Heart left ventricle (tissue), 16 donors: ENCODE measurements around the gene IMMP2L. TPM values are rescaled to one million over a fixed set of nuclear protein-coding genes. Genes with fewer than 3 reads are reported as not detected.

Source experiments
- ATAC-seq, 4 donors: fragments of 200-7000 bp; cut with Tn5 transposase; one replicate each; pipeline ENCODE4 v1.9.1; 2020 to 2022; ENCODE audit warnings: moderate library complexity in 4 of 4, mild to moderate bottlenecking in 3 of 4, moderate number of reproducible peaks in 1 of 4
- DNase-seq, 5 donors: peaks; one replicate each; pipeline ENCODE4 v3.0.0-alpha.2; 2020
- H3K27ac ChIP-seq, 12 donors: fragments of 200-600 bp; sonication (generic) in 4 of 12; one replicate each; pipeline versions ENCODE4 v1.5.0 to v1.8.0; 2016 to 2022; ENCODE audit warnings: mild to moderate bottlenecking in 2 of 12
- H3K27me3 ChIP-seq, 9 donors: fragments of 200-600 bp; sonication (generic) in 2 of 9; one replicate each; pipeline versions ENCODE4 v1.5.1 to v1.8.0; 2016 to 2022; ENCODE audit warnings: mild to moderate bottlenecking in 3 of 9
- H3K36me3 ChIP-seq, 9 donors: fragments of 200-600 bp; sonication (generic) in 2 of 9; one replicate each; pipeline versions ENCODE4 v1.5.0 to v1.8.0; 2018 to 2022; ENCODE audit warnings: mild to moderate bottlenecking in 2 of 9
- H3K4me1 ChIP-seq, 12 donors: fragments of 200-600 bp; sonication (generic) in 4 of 12; one replicate each; pipeline versions ENCODE4 v1.5.0 to v1.8.0; 2016 to 2022; ENCODE audit warnings: mild to moderate bottlenecking in 3 of 12
- H3K4me3 ChIP-seq, 12 donors: fragments of 200-600 bp; sonication (generic) in 4 of 12; one replicate each; pipeline versions ENCODE4 v1.5.0 to v1.8.0; 2017 to 2022; ENCODE audit warnings: mild to moderate bottlenecking in 9 of 12, moderate library complexity in 4 of 12
- H3K9me3 ChIP-seq, 12 donors: fragments of 200-600 bp; sonication (generic) in 4 of 12; one replicate each; pipeline versions ENCODE4 v1.5.0 to v1.8.0; 2016 to 2022; ENCODE audit warnings: mild to moderate bottlenecking in 1 of 12
- CTCF ChIP-seq, 12 donors: fragments of 200-600 bp; sonication (generic) in 4 of 12; IDR thresholded peaks; one replicate each; pipeline versions ENCODE4 v1.5.0 to v1.8.0; 2018 to 2022; ENCODE audit warnings: antibody characterized with exemption in 12 of 12, mild to moderate bottlenecking in 5 of 12
- POLR2A ChIP-seq, 2 donors: fragments of 450-650 bp; IDR thresholded peaks; one replicate each; pipeline ENCODE4 v1.6.1; 2017; ENCODE audit warnings: antibody characterized with exemption in 2 of 2, mild to moderate bottlenecking in 2 of 2, moderate library complexity in 2 of 2
- WGBS, 4 donors: extraction: QIAGEN DNeasy Blood & Tissue Kit in 2 of 4; methylation state at CpG; one replicate each; pipeline versions ENCODE4 v1.1.5 to v1.1.7; 2013 to 2018; 5-methylcytosine and 5-hydroxymethylcytosine counted together
- intact Hi-C, 10 donors: fragments of 100-400 bp; cut with DNase I; formaldehyde crosslinking; loops; one replicate each; pipeline versions ENCODE4 v1.11.1 to v1.14.2; 2022
- polyA plus RNA-seq, 2 donors: library from polyadenylated mRNA; stranded (reverse); fragments of 200-250 nt; gene quantifications; one replicate each; pipeline ENCODE4 v1.2.3, GENCODE V29; 2013
- total RNA-seq, 9 donors: library from RNA; depleted of rRNA in 2 of 9; stranded (reverse); fragments of >200 nt in 2 of 9; fragmentation: NEBNext Ultra II Directional in 3 of 9; extraction: Animal tissue kit (Norgen Biotek cat#: 25700) in 3 of 9; gene quantifications; one replicate each; pipeline versions ENCODE4 v1.1.0 to v1.2.4, GENCODE V29; 2016 to 2023
- donor health status: ischemic (EF 13 %, LVEDD 7.1; RV severe dilation, severe dysfunction).
- donor health status: healthy with polysubstance abuse.
- donor health status: DM: no; HTN: yes; CAD: no.
- donor health status: DM: no; HTN: no; CAD: no.
- donor health status: ischemic (EF 25% LVEDD 6.9; RV normal size, moderate dysfunction).
- donor health status: ischemic (EF 25% LVEDD 5.7; RV mildly dilated, moderate dysfunction).
- donor health status: healthy.
- donor health status: DM: yes; HTN: yes; CAD: no.
- donor health status: ischemic (EF 35%, LVEDD 5.7; RV mildly dilated, moderate dysfunction).
- donor health status: nonischemic (EF 11% LVEDD 7.7; RV severe dilation, severe dysfunction).
- donor health status: DM: yes; HTN: yes; CAD: no.
- donor health status: PGD.
- donor health status: ischemic (EF 29% LVEDD 5.4; RV normal size, mild dysfunction).
- donor health status: nonischemic (EF 23%, LVEDD 6.1; RV moderate dilation, normal function).

The IMMP2L gene
- total and polyA plus RNA-seq, 11 donors, result 5.1 to 17.2 (median 15.9) TPM

GRCh38 chr7:111242141-111242755 lies 320.0 kb downstream of the IMMP2L start:
- WGBS, 4 donors, result 77 to 83% (median 81%) methylated on average over 9 of the region's 9 CpGs
- no peak for ATAC-seq
- Histone ChIP-seq H3K36me3 (no peaks in the 10 kb centered on the region), H3K27me3 (no peaks in the 10 kb centered on the region), H3K4me3 (no peak overlapping the region), H3K27ac (no peak overlapping the region), H3K9me3 (no peaks in the 10 kb centered on the region), H3K4me1 (peaks cover 0 to 14% (median 0%) of the 10 kb centered on the region in 12 donors)
- DNase-seq, result no peak
- TF ChIP-seq POLR2A (IDR thresholded peaks at IDR 0.05) (no peak), CTCF (IDR thresholded peaks at IDR 0.05) (no peak)
- intact Hi-C loops, result no loop called here

GRCh38 chr7:111240371-111240770 lies 321.9 kb downstream of the IMMP2L start:
- DNase-seq, result no peak
- Histone ChIP-seq H3K4me3 (no peak overlapping the region), H3K4me1 (peaks cover 0 to 14% (median 0%) of the 10 kb centered on the region in 12 donors), H3K27ac (no peak overlapping the region), H3K27me3 (no peaks in the 10 kb centered on the region), H3K9me3 (no peaks in the 10 kb centered on the region), H3K36me3 (no peaks in the 10 kb centered on the region)
- intact Hi-C loops, result no loop called here
- ATAC-seq, result no peak
- TF ChIP-seq CTCF (IDR thresholded peaks at IDR 0.05) (no peak), POLR2A (IDR thresholded peaks at IDR 0.05) (no peak)
- WGBS, 4 donors, result 92 to 95% (median 93%) methylated on average over 4 of the region's 4 CpGs

GRCh38 chr7:111239437-111239836 lies 322.9 kb downstream of the IMMP2L start:
- Histone ChIP-seq H3K4me3 (peak overlapping the region in 3 of 12 donors; percentile 32 to 46 (median 33)), H3K27ac (no peak overlapping the region), H3K36me3 (no peaks in the 10 kb centered on the region), H3K9me3 (no peaks in the 10 kb centered on the region), H3K4me1 (peaks cover 0 to 14% (median 0%) of the 10 kb centered on the region in 12 donors), H3K27me3 (no peaks in the 10 kb centered on the region)
- TF ChIP-seq POLR2A (IDR thresholded peaks at IDR 0.05) (no peak), CTCF (IDR thresholded peaks at IDR 0.05) (no peak)
- WGBS, 4 donors, result 1 to 76% (median 41%) methylated on average over 1 of the region's 1 CpG
- DNase-seq (no peak), ATAC-seq (no peak)
- intact Hi-C loops, result no loop called here

- TF ChIP-seq POLR2A (IDR thresholded peaks at IDR 0.05) (no peak), CTCF (IDR thresholded peaks at IDR 0.05) (no peak)
- DNase-seq (no peak), ATAC-seq (no peak)
- peak overlapping the region in 9 of 12 donors; percentile 6 to 46 (median 27) for H3K4me3 ChIP-seq
- H3K9me3 ChIP-seq, result no peaks in the 10 kb centered on the region
- intact Hi-C loops, result no loop called here
- peak overlapping the region in 3 of 12 donors; percentile 33 to 68 (median 41) for H3K27ac ChIP-seq
- peaks cover 0 to 14% (median 0%) of the 10 kb centered on the region in 12 donors for H3K4me1 ChIP-seq
- 43 to 63% (median 54%) methylated on average over 1 of the region's 1 CpG for WGBS, 4 donors
- H3K27me3 ChIP-seq, result no peaks in the 10 kb centered on the region
- no peaks in the 10 kb centered on the region for H3K36me3 ChIP-seq
Observed at GRCh38 chr7:111238886-111239285, 323.4 kb downstream of the IMMP2L start.
